Pancreas (tissue), 10 donors: Measurements from ENCODE around the gene PDZK1. TPM values are rescaled to one million over a fixed set of nuclear protein-coding genes. Genes with fewer than 3 reads are reported as not detected.
"Not testable (repeated sequence)": the region's sequence is repeated elsewhere in the genome, so short reads cannot be mapped to it uniquely, and the experiment has no call there.

Experiments
- ATAC-seq, 4 donors: fragments of 200-7000 bp; cut with Tn5 transposase; one replicate each; pipeline versions ENCODE4 v1.8.0 to v1.9.1; 2020; ENCODE audit warnings: mild to moderate bottlenecking in 4 of 4, moderate library complexity in 4 of 4
- DNase-seq, 6 donors: peaks; one replicate each; pipeline ENCODE4 v3.0.0-alpha.2; 2020
- FAIRE-seq: peaks from 2 replicates; lab custom pipeline; 2012; peaks lifted over from hg19 to GRCh38; lab: Jason Lieb, UNC
- H3K27ac ChIP-seq, 4 donors: fragments of 200-600 bp; sonication (generic); 1 replicate in 3 of 4; 2 replicates in 1 of 4; pipeline versions ENCODE4 v1.5.0 to v1.8.0; 2020
- H3K27me3 ChIP-seq, 4 donors: fragments of 200-600 bp; one replicate each; pipeline ENCODE4 v1.8.0; 2021
- H3K36me3 ChIP-seq, 3 donors: fragments of 200-600 bp; sonication (generic) in 1 of 3; one replicate each; pipeline versions ENCODE4 v1.5.0 to v1.8.0; 2020 to 2021
- H3K4me1 ChIP-seq, 3 donors: fragments of 200-600 bp; one replicate each; pipeline ENCODE4 v1.8.0; 2021
- H3K4me3 ChIP-seq, 4 donors: fragments of 200-600 bp; sonication (generic) in 2 of 4; one replicate each; pipeline versions ENCODE4 v1.5.0 to v1.8.0; 2020 to 2021
- H3K9me3 ChIP-seq, 4 donors: fragments of 200-600 bp; one replicate each; pipeline ENCODE4 v1.8.0; 2021
- WGBS, 2 donors: extraction: QIAGEN DNeasy Blood & Tissue Kit; methylation state at CpG; one replicate each; pipeline ENCODE4 v1.1.7; 2013; 5-methylcytosine and 5-hydroxymethylcytosine counted together
- intact Hi-C, 3 donors: fragments of 100-400 bp; cut with DNase I; formaldehyde crosslinking; loops; one replicate each; pipeline versions ENCODE4 v1.11.1 to v1.14.2; 2022
- polyA plus RNA-seq, 2 donors: library from polyadenylated mRNA; stranded (reverse); fragments of 200-250 nt; gene quantifications; one replicate each; pipeline ENCODE4 v1.2.3, GENCODE V29; 2013
- total RNA-seq, 6 donors: library from RNA; stranded (reverse); fragmentation: NEBNext Ultra II Directional in 4 of 6; extraction: Animal tissue kit (Norgen Biotek cat#: 25700) in 4 of 6; gene quantifications; one replicate each; pipeline versions ENCODE4 v1.2.1 to v1.2.4, GENCODE V29; 2021 to 2023
- donor health status: healthy with polysubstance abuse.
- donor health status: DM: no; HTN: no; CAD: no; lungs with moderate emphysema.
- donor health status: DM: no; HTN: no; CAD: no.
- donor health status: control.
- donor health status: control.
- donor health status: Bipolar disorder and iron deficiency.
- donor health status: DM: yes; HTN: yes; CAD: no.
- donor health status: DM: no; HTN: no; CAD: no.
- donor health status: DM: no; HTN: no; CAD: no.
- donor health status: DM: yes; HTN: yes; CAD: no.

PDZK1 gene
- total and polyA plus RNA-seq, 8 donors, result 3.4 to 21.6 (median 8.2) TPM

- DNase-seq, H3K27ac ChIP-seq, H3K36me3 ChIP-seq, FAIRE-seq, H3K4me1 ChIP-seq, H3K27me3 ChIP-seq, intact Hi-C loops, ATAC-seq, H3K9me3 ChIP-seq, H3K4me3 ChIP-seq: not testable (repeated sequence)
- no CpG with 5 or more reads among the region's 1 CpG for WGBS, 2 donors
These were observed 85.0 kb downstream of the PDZK1 start for GRCh38 chr1:145622177-145622576.

Other genes starting within 250 kb of the PDZK1 start
- gene GPR89A, start 99.4 kb downstream of the PDZK1 start, total RNA-seq, result 10 to 100 TPM in 5 of 6 donors, 1 to 10 TPM in 1; 9.3 to 18.9 (median 12.2) TPM
- gene GPR89A, start 99.4 kb downstream of the PDZK1 start, polyA plus RNA-seq, result 10 to 100 TPM; 12.0 to 16.4 TPM
- gene CD160, start 12.1 kb upstream of the PDZK1 start, total RNA-seq, result under 1 TPM in 2 of 6 donors, not detected in 4; 0.12 to 0.15 TPM
- under 1 TPM in 1 of 2 donors, not detected in 1; 0.02 TPM for gene CD160, start 12.1 kb upstream of the PDZK1 start, polyA plus RNA-seq
- gene RNF115, start 116.7 kb upstream of the PDZK1 start, total RNA-seq, result 1 to 10 TPM; 4.9 to 8.1 (median 5.9) TPM
- gene RNF115, start 116.7 kb upstream of the PDZK1 start, polyA plus RNA-seq, result 1 to 10 TPM; 5.1 to 8.0 TPM
- 10 to 100 TPM; 11.9 to 16.2 (median 14.6) TPM for gene POLR3C, start 116.8 kb upstream of the PDZK1 start, total RNA-seq
- 10 to 100 TPM in 1 of 2 donors, 1 to 10 TPM in 1; 7.6 to 13.9 TPM for gene POLR3C, start 116.8 kb upstream of the PDZK1 start, polyA plus RNA-seq
- gene NUDT17, start 138.3 kb upstream of the PDZK1 start, total RNA-seq, result 1 to 10 TPM; 1.0 to 2.6 (median 1.7) TPM
- gene NUDT17, start 138.3 kb upstream of the PDZK1 start, polyA plus RNA-seq, result 1 to 10 TPM; 2.6 to 3.6 TPM
- gene PIAS3, start 151.7 kb upstream of the PDZK1 start, total RNA-seq, result 10 to 100 TPM in 2 of 6 donors, 1 to 10 TPM in 4; 8.9 to 16.4 (median 10.0) TPM
- gene PIAS3, start 151.7 kb upstream of the PDZK1 start, polyA plus RNA-seq, result 10 to 100 TPM; 21.9 to 26.7 TPM
- under 1 TPM; 0.04 to 0.50 (median 0.26) TPM for gene ANKRD35, start 178.5 kb upstream of the PDZK1 start, total RNA-seq
- under 1 TPM; 0.59 to 0.68 TPM for gene ANKRD35, start 178.5 kb upstream of the PDZK1 start, polyA plus RNA-seq
- gene ITGA10, start 202.7 kb upstream of the PDZK1 start, total RNA-seq, result 1 to 10 TPM in 3 of 6 donors, under 1 TPM in 3; 0.12 to 1.3 (median 0.82) TPM
- 1 to 10 TPM; 3.5 to 7.4 TPM for gene ITGA10, start 202.7 kb upstream of the PDZK1 start, polyA plus RNA-seq
- gene PEX11B, start 211.3 kb upstream of the PDZK1 start, total RNA-seq, result 10 to 100 TPM; 11.0 to 15.5 (median 12.5) TPM
- gene PEX11B, start 211.3 kb upstream of the PDZK1 start, polyA plus RNA-seq, result 10 to 100 TPM; 10.7 to 21.9 TPM
- 10 to 100 TPM; 29.5 to 55.0 (median 49.1) TPM for gene RBM8A, start 220.1 kb upstream of the PDZK1 start, total RNA-seq
- 10 to 100 TPM; 32.0 to 57.9 TPM for gene RBM8A, start 220.1 kb upstream of the PDZK1 start, polyA plus RNA-seq